GM19193 (cell line): ENCODE measurements around the gene TENT5C.

ENCODE experiments used
- POLR2A ChIP-seq: IDR thresholded peaks from 4 replicates; pipeline ENCODE4 v1.6.1; 2011; ENCODE audit not compliant: insufficient read depth, insufficient read length; ENCODE audit errors: extremely low read depth

TENT5C gene

GRCh38 chr1:117598489-117598888, 7.4 kb upstream of the TENT5C start:
- TF ChIP-seq POLR2A: no peak

GRCh38 chr1:117599286-117600221, 6.3 kb upstream of the TENT5C start:
- no peak for TF ChIP-seq POLR2A

- TF ChIP-seq POLR2A: no peak
Observed at GRCh38 chr1:117600325-117600943, 5.4 kb upstream of the TENT5C start.

GRCh38 chr1:117600966-117601365, 4.9 kb upstream of the TENT5C start:
- TF ChIP-seq POLR2A: no peak

- TF ChIP-seq POLR2A: no peak
Observed at GRCh38 chr1:117602862-117603261, 3.0 kb upstream of the TENT5C start.

GRCh38 chr1:117605164-117605773, 579 bp upstream of the TENT5C start:
- no peak for TF ChIP-seq POLR2A

GRCh38 chr1:117606649-117607430, 992 bp downstream of the TENT5C start:
- no peak for TF ChIP-seq POLR2A

- TF ChIP-seq POLR2A: no peak
Observed at GRCh38 chr1:117607471-117607870, 1.6 kb downstream of the TENT5C start.

- no peak for TF ChIP-seq POLR2A
Observed at GRCh38 chr1:117608115-117608615, 2.3 kb downstream of the TENT5C start.

- TF ChIP-seq POLR2A: no peak
Observed at GRCh38 chr1:117608758-117609157, 2.9 kb downstream of the TENT5C start.

GRCh38 chr1:117609471-117609911, 3.6 kb downstream of the TENT5C start:
- no peak for TF ChIP-seq POLR2A

- no peak for TF ChIP-seq POLR2A
Observed at GRCh38 chr1:117610036-117610435, 4.2 kb downstream of the TENT5C start.

GRCh38 chr1:117611121-117611601, 5.3 kb downstream of the TENT5C start:
- TF ChIP-seq POLR2A: no peak

- TF ChIP-seq POLR2A: no peak
Observed at GRCh38 chr1:117611894-117612483, 6.1 kb downstream of the TENT5C start.
